Astrocyte of the hippocampus (primary cell): Measurements from ENCODE around the gene AGPS.
"Not testable (repeated sequence)": the region's sequence is repeated elsewhere in the genome, so short reads cannot be mapped to it uniquely, and the experiment has no call there.

ENCODE experiments used
- DNase-seq: peaks from one replicate; pipeline ENCODE4 v3.0.0; 2011; ENCODE audit warnings: low read depth, low spot score

Gene AGPS

GRCh38 chr2:177550264-177551200 lies 158.0 kb downstream of the AGPS start:
- no peak for DNase-seq

GRCh38 chr2:177551360-177551759 lies 158.8 kb downstream of the AGPS start:
- DNase-seq: not testable (repeated sequence)

- peak; percentile 24 for DNase-seq
Measured at GRCh38 chr2:177551989-177552421, 159.4 kb downstream of the AGPS start.

GRCh38 chr2:177552422-177553175 lies 160.0 kb downstream of the AGPS start:
- peak; percentile 95 for DNase-seq

GRCh38 chr2:177553176-177553884 lies 160.8 kb downstream of the AGPS start:
- peak; percentile 8 for DNase-seq

GRCh38 chr2:177554365-177554764 lies 161.8 kb downstream of the AGPS start:
- DNase-seq: no peak

- DNase-seq: no peak
Measured at GRCh38 chr2:177556153-177556552, 163.6 kb downstream of the AGPS start.

GRCh38 chr2:177557794-177558193 lies 165.2 kb downstream of the AGPS start:
- DNase-seq: no peak

GRCh38 chr2:177559638-177560037 lies 167.1 kb downstream of the AGPS start:
- DNase-seq: no peak

- no peak for DNase-seq
Measured at GRCh38 chr2:177568390-177568789, 175.8 kb downstream of the AGPS start.

- no peak for DNase-seq
Measured at GRCh38 chr2:177568893-177569292, 176.3 kb downstream of the AGPS start.

- DNase-seq: peak; percentile 70
Measured at GRCh38 chr2:177572236-177572671, 179.7 kb downstream of the AGPS start.

GRCh38 chr2:177573120-177573519 lies 180.5 kb downstream of the AGPS start:
- DNase-seq: peak; percentile 39

- DNase-seq: no peak
Measured at GRCh38 chr2:177574356-177574755, 181.8 kb downstream of the AGPS start.

- DNase-seq: no peak
Measured at GRCh38 chr2:177575358-177575757, 182.8 kb downstream of the AGPS start.

GRCh38 chr2:177577075-177577474 lies 184.5 kb downstream of the AGPS start:
- DNase-seq: no peak

- no peak for DNase-seq
Measured at GRCh38 chr2:177578454-177578853, 185.9 kb downstream of the AGPS start.

GRCh38 chr2:177579486-177580036 lies 187.0 kb downstream of the AGPS start:
- no peak for DNase-seq

- DNase-seq: no peak
Measured at GRCh38 chr2:177582000-177582399, 189.4 kb downstream of the AGPS start.

- DNase-seq: no peak
Measured at GRCh38 chr2:177584030-177584692, 191.6 kb downstream of the AGPS start.
